Measurements from ENCODE around the gene POLD3. TPM values are rescaled to one million over a fixed set of nuclear protein-coding genes. Genes with fewer than 3 reads are reported as not detected.

POLD3 gene, protein sequence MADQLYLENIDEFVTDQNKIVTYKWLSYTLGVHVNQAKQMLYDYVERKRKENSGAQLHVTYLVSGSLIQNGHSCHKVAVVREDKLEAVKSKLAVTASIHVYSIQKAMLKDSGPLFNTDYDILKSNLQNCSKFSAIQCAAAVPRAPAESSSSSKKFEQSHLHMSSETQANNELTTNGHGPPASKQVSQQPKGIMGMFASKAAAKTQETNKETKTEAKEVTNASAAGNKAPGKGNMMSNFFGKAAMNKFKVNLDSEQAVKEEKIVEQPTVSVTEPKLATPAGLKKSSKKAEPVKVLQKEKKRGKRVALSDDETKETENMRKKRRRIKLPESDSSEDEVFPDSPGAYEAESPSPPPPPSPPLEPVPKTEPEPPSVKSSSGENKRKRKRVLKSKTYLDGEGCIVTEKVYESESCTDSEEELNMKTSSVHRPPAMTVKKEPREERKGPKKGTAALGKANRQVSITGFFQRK
- total RNA-seq (9.8 TPM), polyA plus RNA-seq (ENCODE audit: insufficient read depth in 1 of 8, insufficient read length in 8 of 8, low replicate concordance in 1 of 8) (10 to 100 TPM; 11.9 to 16.9 (median 14.2) TPM)
- long read RNA-seq, donor 1, result 0 reads
- long read RNA-seq, donor 2, partial matches to known transcripts, result 0 of 1 reads
- long read RNA-seq, donor 2, other reads (novel, unspliced or antisense), result 0 of 1 reads
- long read RNA-seq, donor 3, partial matches to known transcripts, result 0 of 2 reads
- long read RNA-seq, donor 3, other reads (novel, unspliced or antisense), result 0 of 2 reads
- long read RNA-seq, donor 4, partial matches to known transcripts, result 10 of 12 reads
- long read RNA-seq, donor 4, other reads (novel, unspliced or antisense), result 0 of 12 reads
- long read RNA-seq, donor 5, transcript POLD3-201 (12 exons, 3,821 nt), result major isoform, 5 of 5 reads
- long read RNA-seq, donor 5, partial matches to known transcripts, result 0 of 5 reads
- long read RNA-seq, donor 5, other reads (novel, unspliced or antisense), result 0 of 5 reads
- long read RNA-seq, donor 6, partial matches to known transcripts, result 0 of 2 reads
- long read RNA-seq, donor 6, other reads (novel, unspliced or antisense), result 0 of 2 reads
- long read RNA-seq, donor 7, partial matches to known transcripts, result 6 of 8 reads
- long read RNA-seq, donor 7, other reads (novel, unspliced or antisense), result 0 of 8 reads
- long read RNA-seq, donor 8, partial matches to known transcripts, result 0 of 3 reads
- long read RNA-seq, donor 8, other reads (novel, unspliced or antisense), result 0 of 3 reads
- long read RNA-seq, donor 9, partial matches to known transcripts, result 0 of 2 reads
- long read RNA-seq, donor 9, other reads (novel, unspliced or antisense), result 0 of 2 reads
- long read RNA-seq, donor 10, partial matches to known transcripts, result 0 of 3 reads
- long read RNA-seq, donor 10, other reads (novel, unspliced or antisense), result 0 of 3 reads
- long read RNA-seq, donor 11, partial matches to known transcripts, result 0 of 2 reads
- long read RNA-seq, donor 11, other reads (novel, unspliced or antisense), result 0 of 2 reads

DNA sequence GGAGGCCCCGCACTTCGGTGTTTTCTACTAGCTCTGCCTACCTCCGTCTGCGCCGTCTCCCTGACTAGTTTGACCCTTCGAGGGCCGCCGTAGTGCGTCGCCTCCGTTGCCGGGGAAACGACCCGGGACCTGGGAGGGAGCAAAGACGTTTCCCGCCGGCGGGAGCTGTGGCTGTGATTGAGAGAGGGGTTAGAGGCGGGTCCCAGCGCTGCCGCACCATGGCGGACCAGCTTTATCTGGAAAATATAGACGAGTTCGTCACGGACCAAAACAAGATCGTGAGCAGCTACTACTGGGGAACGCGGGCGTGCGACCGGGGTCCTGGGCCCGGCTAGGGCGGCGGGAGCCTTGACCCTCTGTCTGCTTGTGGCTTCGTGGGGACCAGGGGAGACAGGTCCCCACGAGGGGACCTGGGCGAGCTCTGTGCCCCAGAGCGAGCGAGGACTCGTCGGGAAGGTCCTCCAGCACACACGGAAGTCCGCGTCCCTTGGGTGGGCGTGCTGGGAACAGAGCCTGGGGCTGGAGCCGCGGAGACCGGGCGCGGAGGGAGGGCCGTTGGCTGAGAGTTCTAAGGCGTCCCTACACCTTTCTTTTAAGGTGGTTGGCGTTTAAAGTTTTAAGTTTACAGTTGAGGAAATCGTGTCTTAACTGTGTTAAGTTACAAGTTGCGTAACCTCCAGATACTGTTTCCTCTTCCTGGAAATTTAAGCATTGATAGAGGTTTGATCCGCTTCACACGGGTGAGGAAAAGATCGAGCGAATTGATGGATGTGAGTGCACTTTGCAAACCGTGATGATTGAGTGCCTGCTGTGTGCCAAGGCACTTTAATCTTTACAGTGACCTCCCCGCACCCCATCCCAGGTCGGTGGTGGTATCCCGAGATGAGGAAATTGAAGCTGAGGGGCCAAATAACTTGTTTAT, at the start of gene POLD3:
Gene POLD3 (plus strand): TSS at position 142 of the 922 bp plus-strand sequence. CDS start 77 bp downstream, at position 219.
- no peaks in the 10 kb centered on the region for H3K27me3 ChIP-seq (ENCODE audit: control insufficient read depth, insufficient read depth, low read length)
- under 1% methylated on average over 53 of the region's 63 CpGs for WGBS (ENCODE audit: insufficient coverage)

DNA sequence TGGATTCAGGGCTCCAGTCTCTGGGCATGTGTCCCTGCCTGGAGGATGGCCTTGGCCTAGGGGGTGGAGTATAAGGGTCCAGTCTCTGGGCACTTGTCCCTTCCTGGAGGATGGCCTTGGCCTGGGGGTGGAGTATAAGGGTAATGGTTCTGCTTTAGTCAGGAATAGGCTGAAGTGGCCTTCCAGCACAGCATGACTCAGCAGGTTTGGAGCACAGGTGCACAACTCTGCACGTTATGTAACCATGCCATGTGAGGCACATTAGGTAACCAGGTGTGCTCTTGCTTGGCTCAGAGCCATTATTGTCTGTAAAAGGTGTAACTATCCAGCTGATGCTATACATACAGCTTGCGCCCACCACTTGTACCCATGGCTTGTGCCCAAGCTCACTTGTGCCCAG, 48.4 kb upstream of the POLD3 start:
- peaks cover 3% of the 10 kb centered on the region for H3K9me3 ChIP-seq (replicated peaks; ENCODE audit: control insufficient read depth, low read depth, low read length)
- 100% methylated on average over 2 of the region's 2 CpGs for WGBS (ENCODE audit: insufficient coverage)
- no peak for DNase-seq
- H3K27me3 ChIP-seq (ENCODE audit: control insufficient read depth, insufficient read depth, low read length), result no peaks in the 10 kb centered on the region
- no peak overlapping the region for H3K27ac ChIP-seq (ENCODE audit: low read length)
- no peaks in the 10 kb centered on the region for H3K36me3 ChIP-seq (ENCODE audit: control insufficient read depth, insufficient read depth, low read length)
- no peaks in the 10 kb centered on the region for H3K4me1 ChIP-seq (ENCODE audit: control insufficient read depth, insufficient read depth, low read length)
- no peak overlapping the region for H3K4me3 ChIP-seq (ENCODE audit: low read length)

More for the DNA sequence above, at the start of gene POLD3:
- peaks cover 2% of the 10 kb centered on the region for H3K9me3 ChIP-seq (replicated peaks; ENCODE audit: control insufficient read depth, low read depth, low read length)
- H3K4me3 ChIP-seq (ENCODE audit: low read length), result peak within 1 kb of the TSS; percentile 99
- H3K36me3 ChIP-seq (ENCODE audit: control insufficient read depth, insufficient read depth, low read length), result peaks cover 12% of the 10 kb centered on the region
- peak; percentile 97 for DNase-seq
- peaks cover 11% of the 10 kb centered on the region for H3K4me1 ChIP-seq (ENCODE audit: control insufficient read depth, insufficient read depth, low read length)
- peak within 1 kb of the TSS; percentile 95 for H3K27ac ChIP-seq (ENCODE audit: low read length)

DNA sequence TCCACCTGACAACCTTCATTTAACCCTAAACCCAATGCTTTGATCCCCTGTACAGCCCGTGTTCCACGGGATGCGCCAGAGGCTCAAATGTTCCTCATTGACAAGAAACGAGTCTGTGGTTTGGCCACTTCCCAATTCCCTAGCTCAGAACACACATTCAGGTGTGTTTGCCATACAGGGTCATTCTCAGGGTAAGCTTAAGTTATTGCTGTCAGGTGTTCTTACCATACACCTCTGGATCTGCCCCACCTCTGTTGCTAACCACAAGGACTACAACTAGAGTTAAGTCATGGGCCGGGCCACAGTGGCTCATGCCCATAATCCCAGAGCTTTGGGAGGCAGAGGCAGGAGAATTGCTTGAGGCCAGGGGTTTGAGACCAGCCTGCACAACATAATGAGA, 45.6 kb upstream of the POLD3 start:
- DNase-seq, result no peak
- Histone ChIP-seq H3K4me3 (ENCODE audit: low read length) (no peak overlapping the region), H3K27ac (ENCODE audit: low read length) (no peak overlapping the region), H3K9me3 (replicated peaks; ENCODE audit: control insufficient read depth, low read depth, low read length) (peaks cover 3% of the 10 kb centered on the region), H3K27me3 (ENCODE audit: control insufficient read depth, insufficient read depth, low read length) (no peaks in the 10 kb centered on the region), H3K36me3 (ENCODE audit: control insufficient read depth, insufficient read depth, low read length) (no peaks in the 10 kb centered on the region), H3K4me1 (ENCODE audit: control insufficient read depth, insufficient read depth, low read length) (no peaks in the 10 kb centered on the region)
- 71% methylated on average over 3 of the region's 5 CpGs for WGBS (ENCODE audit: insufficient coverage)

DNA sequence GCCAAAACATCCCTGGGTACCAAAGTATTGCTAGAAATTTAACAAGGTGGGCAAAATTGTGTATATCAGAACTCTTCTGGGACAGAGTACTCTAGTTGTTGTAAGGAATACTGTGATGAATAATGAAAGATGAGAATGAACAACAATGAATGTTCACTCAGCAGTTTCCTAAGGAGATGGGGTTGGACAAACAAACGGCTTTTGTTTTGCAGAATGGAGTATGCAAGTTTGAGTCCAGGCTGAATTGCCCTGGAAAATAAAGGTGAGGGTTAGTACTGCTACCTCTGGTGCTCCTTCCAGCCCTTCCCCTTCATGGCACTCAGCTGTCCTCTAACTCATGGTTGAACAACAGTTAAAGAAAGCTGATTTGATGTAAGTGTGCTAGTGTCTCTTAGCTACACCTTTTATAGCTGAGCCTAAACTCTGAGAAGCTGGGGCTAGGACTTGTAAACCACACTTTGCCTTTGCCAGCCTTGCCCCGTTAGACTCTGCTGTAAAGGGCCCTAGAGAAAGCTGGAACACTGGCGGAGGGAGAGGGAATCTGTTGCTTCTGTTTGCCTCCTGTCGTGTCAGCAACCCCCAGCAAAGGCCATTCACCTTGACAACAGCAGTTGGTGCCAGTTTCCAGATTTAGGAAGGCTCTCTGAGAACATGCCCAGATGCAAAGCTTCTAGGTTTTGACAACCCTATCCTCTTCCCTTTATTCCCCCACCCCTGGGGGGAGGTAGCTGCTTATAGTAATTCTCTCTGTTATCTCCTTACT, 41.2 kb upstream of the POLD3 start:
- DNase-seq, result no peak
- WGBS (ENCODE audit: insufficient coverage), result 64% methylated on average over 2 of the region's 4 CpGs
- Histone ChIP-seq H3K4me1 (ENCODE audit: control insufficient read depth, insufficient read depth, low read length) (no peaks in the 10 kb centered on the region), H3K27ac (ENCODE audit: low read length) (no peak overlapping the region), H3K9me3 (replicated peaks; ENCODE audit: control insufficient read depth, low read depth, low read length) (no peaks in the 10 kb centered on the region), H3K36me3 (ENCODE audit: control insufficient read depth, insufficient read depth, low read length) (no peaks in the 10 kb centered on the region), H3K4me3 (ENCODE audit: low read length) (no peak overlapping the region), H3K27me3 (ENCODE audit: control insufficient read depth, insufficient read depth, low read length) (no peaks in the 10 kb centered on the region)

DNA sequence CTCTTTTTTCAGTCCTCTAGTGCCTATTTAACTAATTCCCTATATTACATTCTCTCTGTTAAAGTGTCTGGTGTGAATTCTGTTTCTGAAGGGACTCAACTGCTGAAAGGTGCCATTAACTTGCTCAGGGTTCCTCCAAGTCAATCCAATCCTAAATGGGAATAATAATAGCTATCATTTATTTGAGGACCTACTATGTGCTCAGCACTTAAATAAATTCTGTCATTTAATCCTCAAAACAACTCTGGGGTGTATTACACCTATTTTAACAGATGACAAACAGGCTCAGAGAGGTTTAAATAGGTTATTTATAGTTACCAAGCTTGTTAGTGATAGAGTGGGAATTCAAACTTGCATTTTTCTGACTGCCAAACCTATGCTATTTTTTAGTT, 40.6 kb upstream of the POLD3 start:
- no peak for DNase-seq
- H3K27ac ChIP-seq (ENCODE audit: low read length), result no peak overlapping the region
- H3K36me3 ChIP-seq (ENCODE audit: control insufficient read depth, insufficient read depth, low read length), result no peaks in the 10 kb centered on the region
- H3K9me3 ChIP-seq (replicated peaks; ENCODE audit: control insufficient read depth, low read depth, low read length), result no peaks in the 10 kb centered on the region
- H3K4me3 ChIP-seq (ENCODE audit: low read length), result no peak overlapping the region
- H3K4me1 ChIP-seq (ENCODE audit: control insufficient read depth, insufficient read depth, low read length), result no peaks in the 10 kb centered on the region
- no peaks in the 10 kb centered on the region for H3K27me3 ChIP-seq (ENCODE audit: control insufficient read depth, insufficient read depth, low read length)

DNA sequence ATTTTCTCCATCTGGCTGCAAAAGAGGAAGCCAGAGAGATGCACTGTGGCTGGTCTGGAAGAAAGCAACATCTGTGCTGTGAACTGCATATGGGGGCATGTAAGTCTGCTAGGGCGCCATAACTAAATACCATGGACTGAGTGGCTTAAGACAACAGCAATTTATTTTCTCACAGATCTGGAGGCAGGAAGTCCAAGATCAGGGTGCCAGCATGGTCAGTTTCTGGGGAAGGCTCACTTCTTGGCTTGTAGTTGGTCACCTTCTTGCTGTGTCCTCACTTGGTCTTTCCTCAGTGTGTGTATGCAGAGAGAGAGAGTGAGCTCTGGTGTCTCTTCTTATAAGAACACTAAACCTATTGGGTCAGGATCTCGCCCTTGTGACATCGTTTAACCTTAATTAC, 34.9 kb upstream of the POLD3 start:
- H3K4me3 ChIP-seq (ENCODE audit: low read length), result no peak overlapping the region
- H3K9me3 ChIP-seq (replicated peaks; ENCODE audit: control insufficient read depth, low read depth, low read length), result peaks cover 2% of the 10 kb centered on the region
- DNase-seq, result no peak
- H3K27me3 ChIP-seq (ENCODE audit: control insufficient read depth, insufficient read depth, low read length), result no peaks in the 10 kb centered on the region
- H3K36me3 ChIP-seq (ENCODE audit: control insufficient read depth, insufficient read depth, low read length), result no peaks in the 10 kb centered on the region
- H3K4me1 ChIP-seq (ENCODE audit: control insufficient read depth, insufficient read depth, low read length), result no peaks in the 10 kb centered on the region
- no peak overlapping the region for H3K27ac ChIP-seq (ENCODE audit: low read length)
- WGBS (ENCODE audit: insufficient coverage), result no CpG with 5 or more reads among the region's 3 CpGs

DNA sequence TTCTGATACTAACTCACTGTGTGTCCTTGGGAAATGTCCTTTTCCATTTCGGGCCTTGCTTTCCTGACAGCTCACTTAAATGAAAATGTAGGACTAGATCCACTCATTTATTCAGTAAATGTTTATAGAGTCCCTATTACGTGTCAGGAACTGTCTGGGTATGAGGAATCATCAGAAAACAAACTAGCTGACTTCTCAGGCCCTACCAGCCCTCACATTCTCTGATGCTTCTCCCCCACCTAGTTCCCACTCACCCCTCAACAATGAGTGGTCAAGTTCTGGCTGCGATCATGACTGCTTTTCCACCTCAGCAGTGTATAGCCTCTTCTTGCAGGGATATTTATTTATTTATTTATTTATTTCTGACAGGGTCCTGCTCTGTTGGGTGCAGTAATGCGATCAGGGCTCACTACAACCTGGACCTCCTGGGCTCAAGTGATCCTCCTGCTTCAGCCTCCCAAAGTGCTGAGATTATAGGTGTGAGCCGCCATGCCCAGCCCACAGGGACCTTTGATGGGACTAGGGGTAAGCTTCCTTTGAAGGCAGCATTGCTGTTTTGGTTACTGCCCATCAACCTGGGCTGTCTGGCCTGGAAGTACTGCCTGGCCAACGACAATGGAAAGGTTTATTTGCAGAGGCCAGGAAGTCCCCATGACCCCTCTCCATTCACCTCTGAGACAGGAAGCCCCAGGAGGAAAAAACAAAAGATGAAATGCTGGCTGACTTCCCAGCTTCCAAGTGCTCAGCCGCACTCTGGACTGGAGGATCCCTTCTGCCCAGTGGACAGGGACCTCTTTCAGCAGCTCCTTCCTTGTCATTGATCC, 33.1 kb upstream of the POLD3 start:
- peak; percentile 39 for DNase-seq
- Histone ChIP-seq H3K9me3 (replicated peaks; ENCODE audit: control insufficient read depth, low read depth, low read length) (peaks cover 2% of the 10 kb centered on the region), H3K27me3 (ENCODE audit: control insufficient read depth, insufficient read depth, low read length) (no peaks in the 10 kb centered on the region), H3K4me1 (ENCODE audit: control insufficient read depth, insufficient read depth, low read length) (no peaks in the 10 kb centered on the region), H3K36me3 (ENCODE audit: control insufficient read depth, insufficient read depth, low read length) (no peaks in the 10 kb centered on the region), H3K27ac (ENCODE audit: low read length) (no peak overlapping the region), H3K4me3 (ENCODE audit: low read length) (no peak overlapping the region)
- WGBS (ENCODE audit: insufficient coverage), result 39% methylated on average over 3 of the region's 7 CpGs

DNA sequence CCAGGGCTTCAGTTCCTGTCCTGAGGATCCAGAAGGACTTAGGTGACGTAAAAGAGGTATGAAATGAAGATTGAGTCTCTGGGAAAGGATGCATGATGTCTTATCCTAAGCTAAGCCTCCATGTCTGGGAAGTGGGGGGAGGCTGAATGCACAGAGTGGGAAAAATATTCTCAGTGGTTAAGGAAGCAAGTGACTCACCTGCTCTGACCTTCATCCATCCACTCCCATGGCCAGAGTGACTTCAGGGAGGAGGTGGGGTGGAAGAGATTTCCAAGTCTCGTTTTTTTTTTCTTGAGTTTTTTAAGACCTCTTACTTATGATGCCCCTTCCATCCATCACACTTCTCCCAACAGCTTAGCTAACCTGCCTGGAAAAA, 32.5 kb upstream of the POLD3 start:
- no peaks in the 10 kb centered on the region for H3K4me1 ChIP-seq (ENCODE audit: control insufficient read depth, insufficient read depth, low read length)
- H3K27me3 ChIP-seq (ENCODE audit: control insufficient read depth, insufficient read depth, low read length), result no peaks in the 10 kb centered on the region
- H3K36me3 ChIP-seq (ENCODE audit: control insufficient read depth, insufficient read depth, low read length), result no peaks in the 10 kb centered on the region
- no peak overlapping the region for H3K4me3 ChIP-seq (ENCODE audit: low read length)
- no peak for DNase-seq
- H3K27ac ChIP-seq (ENCODE audit: low read length), result no peak overlapping the region
- WGBS (ENCODE audit: insufficient coverage), result no CpG with 5 or more reads among the region's 2 CpGs
- H3K9me3 ChIP-seq (replicated peaks; ENCODE audit: control insufficient read depth, low read depth, low read length), result peaks cover 2% of the 10 kb centered on the region
